SU-DHL-6 (cell line): ENCODE results near the gene SIK2.

Experiments used
- H2AFZ ChIP-seq: fragments of 200-600 bp; sonication (generic); 2 replicates; pipeline ENCODE4 v1.6.1; 2014; ENCODE audit warnings: low read depth, mild to moderate bottlenecking, moderate library complexity, mixed read lengths, antibody characterized with exemption, low read length; ENCODE audit not compliant: severe bottlenecking
- H3F3A ChIP-seq: fragments of 200-600 bp; shearing (Covaris generic); 2 replicates; pipeline ENCODE4 v1.6.0; 2016; ENCODE audit warnings: antibody characterized with exemption, mild to moderate bottlenecking; ENCODE audit not compliant: insufficient read depth
- H3K27ac ChIP-seq: fragments of 200-600 bp; sonication (generic); 2 replicates; pipeline ENCODE4 v1.5.1; 2016; ENCODE audit warnings: low read depth, mild to moderate bottlenecking, low read length, moderate library complexity, mixed read lengths
- H3K27me3 ChIP-seq: fragments of 200-600 bp; sonication (generic), shearing (Covaris generic); 2 replicates; pipeline ENCODE4 v1.6.0; 2014; ENCODE audit warnings: mild to moderate bottlenecking, low read length
- H3K36me3 ChIP-seq: fragments of 200-600 bp; sonication (generic); 2 replicates; pipeline ENCODE4 v1.6.1; 2014; ENCODE audit warnings: mild to moderate bottlenecking, low read length, mixed read lengths
- H3K4me2 ChIP-seq: fragments of 300-600, 200-600 bp; shearing (Covaris generic), sonication (generic); 2 replicates; pipeline ENCODE4 v1.6.0; 2014; ENCODE audit warnings: low read length, low read depth, mild to moderate bottlenecking; ENCODE audit not compliant: poor library complexity, severe bottlenecking
- H3K4me3 ChIP-seq: fragments of 200-600 bp; sonication (generic); 2 replicates; pipeline ENCODE4 v1.5.1; 2014; ENCODE audit warnings: antibody characterized with exemption, low read length, mild to moderate bottlenecking, mixed read lengths; ENCODE audit not compliant: insufficient read depth, poor library complexity, severe bottlenecking
- H3K79me2 ChIP-seq: fragments of 200-600 bp; sonication (generic); 2 replicates; pipeline ENCODE4 v1.6.1; 2014; ENCODE audit warnings: mild to moderate bottlenecking, low read length, moderate library complexity; ENCODE audit not compliant: insufficient read depth
- H3K9ac ChIP-seq: fragments of 200-600 bp; sonication (generic); 2 replicates; pipeline ENCODE4 v1.7.0; 2014; ENCODE audit warnings: mild to moderate bottlenecking, low read length
- H3K9me2 ChIP-seq: fragments of 200-600 bp; sonication (generic); replicated peaks from 2 replicates; pipeline ENCODE4 v1.6.1; 2014; ENCODE audit warnings: low read length; ENCODE audit not compliant: insufficient read depth
- H3K9me3 ChIP-seq: fragments of 200-600 bp; sonication (generic); 2 replicates; pipeline ENCODE4 v1.6.1; 2014; ENCODE audit warnings: low read length, mixed read lengths; ENCODE audit not compliant: insufficient read depth
- H4K20me1 ChIP-seq: fragments of 200-600 bp; sonication (generic); 2 replicates; pipeline ENCODE4 v1.6.1; 2014; ENCODE audit warnings: low read depth, mild to moderate bottlenecking, antibody characterized with exemption, low read length, moderate library complexity, mixed read lengths
- EZH2phosphoT487 ChIP-seq: fragments of 200-600 bp; sonication (generic), shearing (Covaris generic); conservative IDR thresholded peaks from 2 replicates; pipeline ENCODE4 v1.6.1; 2018; ENCODE audit warnings: mild to moderate bottlenecking, antibody characterized with exemption, low read length, moderate library complexity, mixed read lengths
- TF ChIP-seq, protein P1 (sequence below): fragments of 200-600 bp; sonication (generic); IDR thresholded peaks from one replicate; pipeline ENCODE4 v1.5.1; 2017; ENCODE audit warnings: antibody characterized with exemption, mild to moderate bottlenecking, low read length, moderate library complexity; ENCODE audit not compliant: insufficient read depth, poor library complexity, severe bottlenecking

The SIK2 gene

DNA sequence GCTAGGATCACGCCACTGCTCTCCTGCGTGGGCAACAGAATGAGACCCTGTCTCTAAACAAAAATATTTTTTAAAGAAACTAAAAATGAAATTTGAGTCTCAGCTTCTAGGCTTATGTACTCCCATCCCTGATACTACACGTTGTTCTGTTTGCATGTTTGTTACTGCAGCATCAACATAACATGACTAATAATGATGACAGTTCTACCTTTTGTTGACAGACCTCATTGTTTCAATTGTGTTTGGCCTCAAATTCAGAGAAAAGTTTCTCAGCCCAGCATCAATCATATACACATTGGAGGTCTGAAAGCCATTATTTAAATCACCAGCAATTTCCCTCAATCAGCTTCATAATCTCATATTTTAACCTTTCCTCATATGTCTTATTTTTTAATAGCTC is 40.9 kb upstream of the SIK2 start:
- Histone ChIP-seq H3K27ac (no peak overlapping the region), H3K9me2 (no peaks in the 10 kb centered on the region), H3F3A (no peaks in the 10 kb centered on the region), H2AFZ (no peak overlapping the region), H3K79me2 (no peaks in the 10 kb centered on the region), H3K4me3 (no peak overlapping the region), H3K36me3 (no peaks in the 10 kb centered on the region), H3K4me2 (no peak overlapping the region), H4K20me1 (no peaks in the 10 kb centered on the region), H3K9ac (no peak overlapping the region), H3K27me3 (no peaks in the 10 kb centered on the region), H3K9me3 (no peaks in the 10 kb centered on the region)
- no peak for TF ChIP-seq EZH2phosphoT487
- TF ChIP-seq, protein P1, sequence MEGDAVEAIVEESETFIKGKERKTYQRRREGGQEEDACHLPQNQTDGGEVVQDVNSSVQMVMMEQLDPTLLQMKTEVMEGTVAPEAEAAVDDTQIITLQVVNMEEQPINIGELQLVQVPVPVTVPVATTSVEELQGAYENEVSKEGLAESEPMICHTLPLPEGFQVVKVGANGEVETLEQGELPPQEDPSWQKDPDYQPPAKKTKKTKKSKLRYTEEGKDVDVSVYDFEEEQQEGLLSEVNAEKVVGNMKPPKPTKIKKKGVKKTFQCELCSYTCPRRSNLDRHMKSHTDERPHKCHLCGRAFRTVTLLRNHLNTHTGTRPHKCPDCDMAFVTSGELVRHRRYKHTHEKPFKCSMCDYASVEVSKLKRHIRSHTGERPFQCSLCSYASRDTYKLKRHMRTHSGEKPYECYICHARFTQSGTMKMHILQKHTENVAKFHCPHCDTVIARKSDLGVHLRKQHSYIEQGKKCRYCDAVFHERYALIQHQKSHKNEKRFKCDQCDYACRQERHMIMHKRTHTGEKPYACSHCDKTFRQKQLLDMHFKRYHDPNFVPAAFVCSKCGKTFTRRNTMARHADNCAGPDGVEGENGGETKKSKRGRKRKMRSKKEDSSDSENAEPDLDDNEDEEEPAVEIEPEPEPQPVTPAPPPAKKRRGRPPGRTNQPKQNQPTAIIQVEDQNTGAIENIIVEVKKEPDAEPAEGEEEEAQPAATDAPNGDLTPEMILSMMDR: no peak

DNA sequence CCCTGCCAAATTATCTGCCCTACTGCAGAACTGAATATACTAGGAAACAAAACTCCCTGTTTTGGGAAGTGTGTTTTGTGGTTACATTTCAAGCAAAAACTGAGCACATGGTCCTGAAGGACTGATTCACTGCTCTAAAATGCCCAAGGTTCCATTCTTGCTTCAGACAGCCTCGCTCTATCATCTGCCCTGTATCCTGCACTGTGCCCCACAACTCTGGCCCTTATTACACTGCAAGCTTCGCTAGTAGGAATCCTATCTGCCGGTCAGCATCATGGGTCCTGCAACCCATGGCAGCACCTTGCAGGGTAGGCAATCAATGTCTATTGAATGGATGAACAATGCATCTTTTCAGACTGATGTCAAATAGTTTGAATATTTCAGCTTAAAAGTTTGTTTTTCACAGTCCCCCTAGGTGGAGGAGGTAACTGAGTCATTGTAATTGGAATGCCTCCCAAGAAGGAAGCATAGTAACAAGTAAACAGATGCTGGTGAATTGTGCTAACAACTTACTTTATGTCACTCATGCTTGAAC is 40.4 kb upstream of the SIK2 start:
- Histone ChIP-seq H3F3A (no peaks in the 10 kb centered on the region), H3K79me2 (no peaks in the 10 kb centered on the region), H4K20me1 (no peaks in the 10 kb centered on the region), H3K9me3 (no peaks in the 10 kb centered on the region), H3K36me3 (no peaks in the 10 kb centered on the region), H3K27ac (no peak overlapping the region), H3K9me2 (no peaks in the 10 kb centered on the region), H3K27me3 (no peaks in the 10 kb centered on the region), H3K4me3 (no peak overlapping the region), H3K4me2 (no peak overlapping the region), H3K9ac (no peak overlapping the region), H2AFZ (no peak overlapping the region)
- TF ChIP-seq EZH2phosphoT487: no peak
- TF ChIP-seq, protein P1: no peak

DNA sequence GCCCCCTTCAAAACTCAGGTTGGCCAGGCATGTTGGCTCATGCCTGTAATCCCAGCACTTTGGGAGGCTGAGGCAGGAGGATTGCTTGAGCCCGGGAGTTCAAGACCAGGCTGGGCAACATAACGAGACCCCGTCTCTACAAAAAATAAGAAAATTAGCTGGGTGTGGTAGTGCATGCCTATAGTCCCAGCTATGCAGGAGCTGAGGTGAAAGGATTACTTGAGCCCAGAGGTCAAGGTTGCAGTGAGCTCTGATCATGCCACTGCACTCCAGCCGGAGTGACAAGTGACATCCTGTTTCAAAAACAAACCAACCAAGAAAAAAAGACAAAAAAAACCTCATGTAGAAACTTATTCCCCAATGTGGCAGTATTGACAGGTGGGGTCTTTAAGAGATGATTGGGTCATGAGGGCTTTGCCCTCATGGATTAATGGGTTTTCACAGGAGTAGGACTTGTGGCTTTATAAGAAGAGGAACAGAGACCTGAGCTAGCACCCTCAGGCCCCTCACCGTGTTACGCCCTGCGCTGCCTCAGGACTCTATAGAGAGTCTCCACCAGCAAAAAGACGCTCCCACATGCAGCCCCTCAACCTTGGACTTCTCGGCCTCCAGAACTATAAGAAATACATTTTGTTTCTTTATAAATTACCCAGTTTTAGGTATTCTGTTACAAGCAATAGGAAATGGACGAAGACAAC is 39.4 kb upstream of the SIK2 start:
- no peaks in the 10 kb centered on the region for H3K36me3 ChIP-seq
- H3K4me3 ChIP-seq: no peak overlapping the region
- no peak for TF ChIP-seq EZH2phosphoT487
- TF ChIP-seq, protein P1: no peak

More for the DNA sequence above, 39.4 kb upstream of the SIK2 start:
- Histone ChIP-seq H4K20me1 (no peaks in the 10 kb centered on the region), H3K4me2 (no peak overlapping the region), H3K79me2 (no peaks in the 10 kb centered on the region), H3K27me3 (no peaks in the 10 kb centered on the region), H3K9me2 (no peaks in the 10 kb centered on the region), H3K9ac (no peak overlapping the region), H3K27ac (no peak overlapping the region), H3K9me3 (no peaks in the 10 kb centered on the region), H3F3A (no peaks in the 10 kb centered on the region), H2AFZ (no peak overlapping the region)
